ENCODE measurements around the gene CNTNAP2.
"Not testable (repeated sequence)": the region's sequence is repeated elsewhere in the genome, so short reads cannot be mapped to it uniquely, and the experiment has no call there.

CNTNAP2 gene

GRCh38 chr7:147593271-147594057 is 1476.9 kb downstream of the CNTNAP2 start:
- no peak for DNase-seq

- no peak for DNase-seq
These were observed 1478.4 kb downstream of the CNTNAP2 start for GRCh38 chr7:147595042-147595441.

- DNase-seq: not testable (repeated sequence)
These were observed 1482.1 kb downstream of the CNTNAP2 start for GRCh38 chr7:147598687-147599086.

- DNase-seq: no peak
These were observed 1488.7 kb downstream of the CNTNAP2 start for GRCh38 chr7:147605323-147605722.

GRCh38 chr7:147607157-147607800 is 1490.7 kb downstream of the CNTNAP2 start:
- DNase-seq: no peak

- DNase-seq: no peak
These were observed 1494.8 kb downstream of the CNTNAP2 start for GRCh38 chr7:147611431-147611830.

- DNase-seq: no peak
These were observed 1518.7 kb downstream of the CNTNAP2 start for GRCh38 chr7:147635288-147635687.

- DNase-seq: no peak
These were observed 1520.0 kb downstream of the CNTNAP2 start for GRCh38 chr7:147636553-147636952.

GRCh38 chr7:147638566-147638965 is 1522.0 kb downstream of the CNTNAP2 start:
- no peak for DNase-seq

- DNase-seq: no peak
These were observed 1522.4 kb downstream of the CNTNAP2 start for GRCh38 chr7:147639037-147639436.

GRCh38 chr7:147639751-147640150 is 1523.2 kb downstream of the CNTNAP2 start:
- no peak for DNase-seq

- DNase-seq: no peak
These were observed 1524.2 kb downstream of the CNTNAP2 start for GRCh38 chr7:147640821-147641220.

GRCh38 chr7:147646568-147646967 is 1530.0 kb downstream of the CNTNAP2 start:
- no peak for DNase-seq

- DNase-seq: no peak
These were observed 1534.4 kb downstream of the CNTNAP2 start for GRCh38 chr7:147650991-147651390.

- no peak for DNase-seq
These were observed 1535.0 kb downstream of the CNTNAP2 start for GRCh38 chr7:147651601-147652000.

GRCh38 chr7:147653456-147653855 is 1536.9 kb downstream of the CNTNAP2 start:
- DNase-seq: no peak

- no peak for DNase-seq
These were observed 1541.9 kb downstream of the CNTNAP2 start for GRCh38 chr7:147658392-147658967.

- no peak for DNase-seq
These were observed 1542.7 kb downstream of the CNTNAP2 start for GRCh38 chr7:147659036-147659995.

- no peak for DNase-seq
These were observed 1547.9 kb downstream of the CNTNAP2 start for GRCh38 chr7:147664541-147664940.

GRCh38 chr7:147670759-147671158 is 1554.2 kb downstream of the CNTNAP2 start:
- no peak for DNase-seq

- no peak for DNase-seq
These were observed 1558.1 kb downstream of the CNTNAP2 start for GRCh38 chr7:147674705-147675104.

GRCh38 chr7:147678943-147679342 is 1562.3 kb downstream of the CNTNAP2 start:
- DNase-seq: no peak

GRCh38 chr7:147681530-147681929 is 1564.9 kb downstream of the CNTNAP2 start:
- no peak for DNase-seq

Measured in activated T-cell treated with anti-CD3 and anti-CD28 coated beads, Interleukin-2, amount 50 U/mL, for 1 hour (primary cell).